Dendritic cell treated with granulocyte-macrophage colony-stimulating factor and Interleukin-4, amounts not matched to agents 40 ng/mL and 50 ng/mL, for 4 days (primary cell): Measurements from ENCODE around the gene CDH2.

Experiments used
- H3K27ac Mint-ChIP-seq: one replicate; pipeline ENCODE4 v1.8.0; 2022; ENCODE audit warnings: mild to moderate bottlenecking, mixed read lengths
- H3K27me3 Mint-ChIP-seq: one replicate; pipeline ENCODE4 v1.8.0; 2022; ENCODE audit warnings: mild to moderate bottlenecking, mixed read lengths
- H3K36me3 Mint-ChIP-seq: one replicate; pipeline ENCODE4 v1.8.0; 2022; ENCODE audit warnings: low read depth, mixed read lengths
- H3K4me1 Mint-ChIP-seq: one replicate; pipeline ENCODE4 v1.8.0; 2022; ENCODE audit warnings: low read depth, mixed read lengths
- H3K4me3 Mint-ChIP-seq: one replicate; pipeline ENCODE4 v1.8.0; 2022; ENCODE audit warnings: mild to moderate bottlenecking, moderate library complexity, mixed read lengths
- H3K9me3 Mint-ChIP-seq: one replicate; pipeline ENCODE4 v1.8.0; 2022; ENCODE audit warnings: mixed read lengths
- intact Hi-C: fragments of 100-400 bp; cut with micrococcal nuclease; formaldehyde crosslinking; loops from one replicate; pipeline ENCODE4 v1.15.0; 2022

Gene CDH2

GRCh38 chr18:28075501-28075900 is 101.4 kb downstream of the CDH2 start:
- Mint-ChIP-seq H3K36me3 (no peaks in the 10 kb centered on the region), H3K27me3 (no peaks in the 10 kb centered on the region), H3K4me1 (no peaks in the 10 kb centered on the region), H3K27ac (no peak overlapping the region), H3K4me3 (no peak overlapping the region), H3K9me3 (no peaks in the 10 kb centered on the region)
- intact Hi-C loops, result loop anchor here (10.0 kb wide), 1 partner anchor 61 kb away; no protein-coding TSS in a partner anchor

GRCh38 chr18:28074076-28074475 is 102.9 kb downstream of the CDH2 start:
- Mint-ChIP-seq H3K27ac (no peak overlapping the region), H3K4me1 (no peaks in the 10 kb centered on the region), H3K27me3 (no peaks in the 10 kb centered on the region), H3K36me3 (no peaks in the 10 kb centered on the region), H3K9me3 (no peaks in the 10 kb centered on the region), H3K4me3 (no peak overlapping the region)
- intact Hi-C loops, result loop anchor here (10.0 kb wide), 1 partner anchor 59 kb away; no protein-coding TSS in a partner anchor

- no peaks in the 10 kb centered on the region for H3K4me1 Mint-ChIP-seq
- intact Hi-C loops, result loop anchor here (10.0 kb wide), 1 partner anchor 59 kb away; no protein-coding TSS in a partner anchor
These were observed 103.3 kb downstream of the CDH2 start for GRCh38 chr18:28073658-28074057.

GRCh38 chr18:28071199-28071598 is 105.7 kb downstream of the CDH2 start:
- H3K4me1 Mint-ChIP-seq, result no peaks in the 10 kb centered on the region
- intact Hi-C loops, result loop anchor here (10.0 kb wide), 1 partner anchor 56 kb away; no protein-coding TSS in a partner anchor
- no peaks in the 10 kb centered on the region for H3K36me3 Mint-ChIP-seq
- no peaks in the 10 kb centered on the region for H3K27me3 Mint-ChIP-seq
- no peaks in the 10 kb centered on the region for H3K9me3 Mint-ChIP-seq
- no peak overlapping the region for H3K27ac Mint-ChIP-seq
- H3K4me3 Mint-ChIP-seq, result no peak overlapping the region

More at GRCh38 chr18:28073658-28074057, 103.3 kb downstream of the CDH2 start:
- H3K27me3 Mint-ChIP-seq, result no peaks in the 10 kb centered on the region
- H3K4me3 Mint-ChIP-seq, result no peak overlapping the region
- H3K9me3 Mint-ChIP-seq, result no peaks in the 10 kb centered on the region
- no peaks in the 10 kb centered on the region for H3K36me3 Mint-ChIP-seq
- no peak overlapping the region for H3K27ac Mint-ChIP-seq

- H3K27me3 Mint-ChIP-seq, result no peaks in the 10 kb centered on the region
- H3K27ac Mint-ChIP-seq, result no peak overlapping the region
- H3K9me3 Mint-ChIP-seq, result no peaks in the 10 kb centered on the region
- no peaks in the 10 kb centered on the region for H3K36me3 Mint-ChIP-seq
- intact Hi-C loops, result no loop called here
- H3K4me3 Mint-ChIP-seq, result no peak overlapping the region
- no peaks in the 10 kb centered on the region for H3K4me1 Mint-ChIP-seq
These were observed 108.7 kb downstream of the CDH2 start for GRCh38 chr18:28068207-28068606.

GRCh38 chr18:28067346-28067745 is 109.6 kb downstream of the CDH2 start:
- Mint-ChIP-seq H3K9me3 (no peaks in the 10 kb centered on the region), H3K27me3 (no peaks in the 10 kb centered on the region), H3K27ac (no peak overlapping the region), H3K36me3 (no peaks in the 10 kb centered on the region), H3K4me3 (no peak overlapping the region), H3K4me1 (no peaks in the 10 kb centered on the region)
- intact Hi-C loops, result no loop called here

GRCh38 chr18:28065793-28066186 is 111.1 kb downstream of the CDH2 start:
- no peak overlapping the region for H3K27ac Mint-ChIP-seq
- no peaks in the 10 kb centered on the region for H3K36me3 Mint-ChIP-seq
- H3K4me1 Mint-ChIP-seq, result no peaks in the 10 kb centered on the region
- peaks cover 9% of the 10 kb centered on the region for H3K9me3 Mint-ChIP-seq
- no peaks in the 10 kb centered on the region for H3K27me3 Mint-ChIP-seq
- no peak overlapping the region for H3K4me3 Mint-ChIP-seq
- intact Hi-C loops, result no loop called here

GRCh38 chr18:28065031-28065792 is 111.7 kb downstream of the CDH2 start:
- intact Hi-C loops, result no loop called here
- no peaks in the 10 kb centered on the region for H3K36me3 Mint-ChIP-seq
- no peak overlapping the region for H3K27ac Mint-ChIP-seq
- H3K27me3 Mint-ChIP-seq, result no peaks in the 10 kb centered on the region
- H3K4me1 Mint-ChIP-seq, result no peaks in the 10 kb centered on the region
- no peak overlapping the region for H3K4me3 Mint-ChIP-seq
- H3K9me3 Mint-ChIP-seq, result peaks cover 9% of the 10 kb centered on the region

GRCh38 chr18:28063926-28064325 is 113.0 kb downstream of the CDH2 start:
- Mint-ChIP-seq H3K27ac (no peak overlapping the region), H3K9me3 (peaks cover 9% of the 10 kb centered on the region), H3K4me1 (no peaks in the 10 kb centered on the region), H3K27me3 (no peaks in the 10 kb centered on the region), H3K4me3 (no peak overlapping the region), H3K36me3 (no peaks in the 10 kb centered on the region)
- intact Hi-C loops, result no loop called here

GRCh38 chr18:28063271-28063761 is 113.6 kb downstream of the CDH2 start:
- intact Hi-C loops, result no loop called here
- no peak overlapping the region for H3K4me3 Mint-ChIP-seq
- H3K4me1 Mint-ChIP-seq, result no peaks in the 10 kb centered on the region
- H3K9me3 Mint-ChIP-seq, result peaks cover 9% of the 10 kb centered on the region
- no peak overlapping the region for H3K27ac Mint-ChIP-seq
- H3K36me3 Mint-ChIP-seq, result no peaks in the 10 kb centered on the region
- H3K27me3 Mint-ChIP-seq, result no peaks in the 10 kb centered on the region

- Mint-ChIP-seq H3K4me1 (no peaks in the 10 kb centered on the region), H3K27me3 (no peaks in the 10 kb centered on the region), H3K4me3 (no peak overlapping the region), H3K9me3 (peaks cover 9% of the 10 kb centered on the region), H3K36me3 (no peaks in the 10 kb centered on the region), H3K27ac (no peak overlapping the region)
- intact Hi-C loops, result no loop called here
These were observed 114.5 kb downstream of the CDH2 start for GRCh38 chr18:28062443-28062842.

- H3K9me3 Mint-ChIP-seq, result peaks cover 9% of the 10 kb centered on the region
- no peak overlapping the region for H3K27ac Mint-ChIP-seq
- H3K36me3 Mint-ChIP-seq, result no peaks in the 10 kb centered on the region
- H3K4me1 Mint-ChIP-seq, result no peaks in the 10 kb centered on the region
- no peak overlapping the region for H3K4me3 Mint-ChIP-seq
- H3K27me3 Mint-ChIP-seq, result no peaks in the 10 kb centered on the region
- intact Hi-C loops, result no loop called here
These were observed 117.1 kb downstream of the CDH2 start for GRCh38 chr18:28059861-28060260.

- H3K4me1 Mint-ChIP-seq, result no peaks in the 10 kb centered on the region
- intact Hi-C loops, result no loop called here
- no peaks in the 10 kb centered on the region for H3K27me3 Mint-ChIP-seq
- no peaks in the 10 kb centered on the region for H3K36me3 Mint-ChIP-seq
- H3K27ac Mint-ChIP-seq, result no peak overlapping the region
- no peak overlapping the region for H3K4me3 Mint-ChIP-seq
- H3K9me3 Mint-ChIP-seq, result no peaks in the 10 kb centered on the region
These were observed 126.4 kb downstream of the CDH2 start for GRCh38 chr18:28050545-28050944.

GRCh38 chr18:28048612-28049011 is 128.3 kb downstream of the CDH2 start:
- H3K27me3 Mint-ChIP-seq, result no peaks in the 10 kb centered on the region
- H3K27ac Mint-ChIP-seq, result no peak overlapping the region
- no peaks in the 10 kb centered on the region for H3K36me3 Mint-ChIP-seq
- intact Hi-C loops, result no loop called here
- no peaks in the 10 kb centered on the region for H3K9me3 Mint-ChIP-seq
- no peak overlapping the region for H3K4me3 Mint-ChIP-seq
- no peaks in the 10 kb centered on the region for H3K4me1 Mint-ChIP-seq

- H3K4me3 Mint-ChIP-seq, result no peak overlapping the region
- no peaks in the 10 kb centered on the region for H3K4me1 Mint-ChIP-seq
- H3K36me3 Mint-ChIP-seq, result no peaks in the 10 kb centered on the region
- H3K27ac Mint-ChIP-seq, result no peak overlapping the region
- intact Hi-C loops, result no loop called here
- H3K9me3 Mint-ChIP-seq, result no peaks in the 10 kb centered on the region
- no peaks in the 10 kb centered on the region for H3K27me3 Mint-ChIP-seq
These were observed 131.1 kb downstream of the CDH2 start for GRCh38 chr18:28045880-28046279.
